H1 (cell line): ENCODE data around the gene HRH3.

Source experiments
- BRCA1 ChIP-seq: IDR thresholded peaks from 2 replicates; pipeline ENCODE4 v1.6.1; 2012; ENCODE audit warnings: low read depth, low read length, improper control_type of control experiment
- CHD1 ChIP-seq: IDR thresholded peaks from 2 replicates; pipeline ENCODE4 v1.6.1; 2012; ENCODE audit warnings: low read depth, low read length, improper control_type of control experiment
- CTCF ChIP-seq, 3 experiments: IDR thresholded peaks; 1 replicate in 2 of 3; 2 replicates in 1 of 3; pipeline versions ENCODE4 v1.5.1 to v1.6.1; 2011; ENCODE audit warnings: low read length in 3 of 3, mild to moderate bottlenecking in 3 of 3, inconsistent platforms in 2 of 3, low read depth in 1 of 3, moderate library complexity in 1 of 3; ENCODE audit not compliant: insufficient read depth in 1 of 3; ENCODE audit errors: control extremely low read depth in 1 of 3
- EP300 ChIP-seq, 2 experiments: IDR thresholded peaks; 1 replicate in 1 of 2; 2 replicates in 1 of 2; pipeline ENCODE4 v1.6.1; 2011 to 2012; ENCODE audit warnings: low read depth in 2 of 2, low read length in 2 of 2, mild to moderate bottlenecking in 2 of 2, borderline replicate concordance in 1 of 2, inconsistent platforms in 1 of 2, moderate library complexity in 1 of 2
- JUND ChIP-seq: IDR thresholded peaks from 2 replicates; pipeline ENCODE4 v1.6.1; 2011; ENCODE audit warnings: mild to moderate bottlenecking, improper control_type of control experiment, low read length
- POLR2A ChIP-seq, 2 experiments: IDR thresholded peaks; 1 replicate in 1 of 2; 2 replicates in 1 of 2; pipeline ENCODE4 v1.6.1; 2011; ENCODE audit warnings: low read depth in 2 of 2, low read length in 2 of 2, mild to moderate bottlenecking in 2 of 2; ENCODE audit errors: control extremely low read depth in 1 of 2
- SP1 ChIP-seq: IDR thresholded peaks from 2 replicates; pipeline ENCODE4 v1.6.1; 2011; ENCODE audit warnings: low read depth, low read length
- SUZ12 ChIP-seq: fragments of 200-600 bp; sonication (generic); IDR thresholded peaks from 2 replicates; pipeline ENCODE4 v1.6.1; 2012; ENCODE audit warnings: mild to moderate bottlenecking, inconsistent platforms, low read length, moderate library complexity, mixed read lengths
- ZNF274 ChIP-seq: IDR thresholded peaks from 2 replicates; pipeline ENCODE4 v1.7.0; 2012; ENCODE audit warnings: low read length, borderline replicate concordance; ENCODE audit errors: extremely low read depth

- TF ChIP-seq EP300 (IDR thresholded peaks at IDR 0.05; ENCODE audit: borderline replicate concordance in 1 of 2, low read depth in 2 of 2, low read length in 2 of 2) = no peak
- no peak for TF ChIP-seq CHD1
- no peak for TF ChIP-seq BRCA1
- TF ChIP-seq CTCF (IDR thresholded peaks at IDR 0.05; ENCODE audit: control extremely low read depth in 1 of 3, insufficient read depth in 1 of 3, low read depth in 1 of 3, low read length in 3 of 3) = no peak
- no peak for TF ChIP-seq JUND
- TF ChIP-seq ZNF274 = no peak
- no peak for TF ChIP-seq SUZ12
- TF ChIP-seq SP1 = no peak
- no peak for TF ChIP-seq POLR2A (IDR thresholded peaks at IDR 0.05; ENCODE audit: control extremely low read depth in 1 of 2, low read depth in 2 of 2, low read length in 2 of 2)
Measured at GRCh38 chr20:62206388-62206775, 13.7 kb downstream of the HRH3 start.
